Urinary bladder (tissue), 4 donors: ENCODE data around the gene MXI1. TPM values are rescaled to one million over a fixed set of nuclear protein-coding genes. Genes with fewer than 3 reads are reported as not detected.
A peak's percentile ranks its signal among the peaks of the same experiment; 100 is the strongest.
"Not testable (repeated sequence)": the region's sequence is repeated elsewhere in the genome, so short reads cannot be mapped to it uniquely, and the experiment has no call there.

Source experiments
- DNase-seq: peaks from one replicate; pipeline ENCODE4 v3.0.0-alpha.2; 2015; ENCODE audit errors: extremely low spot score
- H3K27ac ChIP-seq: one replicate; pipeline ENCODE4 v1.5.1; 2013; ENCODE audit warnings: low read depth, mild to moderate bottlenecking, moderate library complexity
- H3K36me3 ChIP-seq: one replicate; pipeline ENCODE4 v1.6.1; 2013; ENCODE audit warnings: mild to moderate bottlenecking, moderate library complexity; ENCODE audit not compliant: insufficient read depth
- H3K4me1 ChIP-seq: one replicate; pipeline ENCODE4 v1.6.1; 2013; ENCODE audit warnings: mild to moderate bottlenecking, moderate library complexity; ENCODE audit not compliant: insufficient read depth
- H3K4me3 ChIP-seq: one replicate; pipeline ENCODE4 v1.5.1; 2013; ENCODE audit warnings: low read depth, low read length
- WGBS: extraction: QIAGEN DNeasy Blood & Tissue Kit; methylation state at CpG from one replicate; pipeline ENCODE4 v1.1.7; 2013; 5-methylcytosine and 5-hydroxymethylcytosine counted together
- polyA plus RNA-seq: library from polyadenylated mRNA; stranded (reverse); fragments of 200-250 nt; gene quantifications from one replicate; pipeline ENCODE4 v1.2.3, GENCODE V29; 2013
- total RNA-seq: library from RNA; depleted of rRNA; stranded (reverse); fragments of >200 nt; gene quantifications from one replicate; pipeline ENCODE4 v1.2.3, GENCODE V29; 2014
- donor health status: healthy with polysubstance abuse.
- donor health status: healthy.

MXI1 gene
- total and polyA plus RNA-seq, 2 donors = 30.7 to 51.6 TPM

DNA sequence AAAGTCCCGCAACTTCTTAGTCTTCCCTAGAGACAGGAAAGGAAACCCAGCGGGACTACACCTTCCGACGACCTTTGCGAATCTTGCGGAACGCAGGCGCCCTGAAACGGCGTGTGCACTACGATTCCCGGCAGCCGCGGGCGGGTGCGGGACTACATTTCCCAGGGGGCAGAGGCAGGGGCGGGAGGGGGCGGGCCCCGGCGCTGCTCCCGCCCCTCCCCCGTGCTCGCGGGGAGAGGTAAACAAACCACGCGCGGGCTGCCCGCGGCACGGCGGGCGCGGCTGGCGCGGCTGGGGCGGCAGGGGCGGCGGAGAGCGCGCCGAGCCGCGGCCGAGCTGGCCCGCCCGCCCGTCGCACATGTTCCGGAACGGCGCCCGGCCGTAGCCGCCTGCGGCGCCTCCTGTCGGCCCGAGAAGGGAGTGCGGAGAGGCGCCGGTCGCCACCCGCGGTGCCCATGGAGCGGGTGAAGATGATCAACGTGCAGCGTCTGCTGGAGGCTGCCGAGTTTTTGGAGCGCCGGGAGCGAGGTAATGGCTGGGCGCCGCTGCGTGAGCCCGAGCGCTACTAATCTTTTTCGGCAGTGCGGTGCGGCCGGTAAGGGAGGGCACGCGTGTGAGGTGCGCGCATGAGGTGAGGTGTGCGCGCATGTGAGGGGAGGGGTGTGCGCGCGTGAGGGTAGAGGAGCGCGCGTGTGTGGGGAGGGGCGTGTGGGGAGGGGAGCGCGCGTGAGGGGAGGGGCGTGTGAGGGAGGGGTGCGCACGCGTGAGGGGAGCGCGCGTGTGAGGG lies 18.5 kb downstream of the MXI1 start:
- DNase-seq = peak; percentile 85
- no peaks in the 10 kb centered on the region for H3K4me1 ChIP-seq
- peaks cover 2% of the 10 kb centered on the region for H3K36me3 ChIP-seq
- peak overlapping the region; percentile 66 for H3K4me3 ChIP-seq
- peak overlapping the region; percentile 77 for H3K27ac ChIP-seq
- under 1% methylated on average over 103 of the region's 103 CpGs for WGBS

DNA sequence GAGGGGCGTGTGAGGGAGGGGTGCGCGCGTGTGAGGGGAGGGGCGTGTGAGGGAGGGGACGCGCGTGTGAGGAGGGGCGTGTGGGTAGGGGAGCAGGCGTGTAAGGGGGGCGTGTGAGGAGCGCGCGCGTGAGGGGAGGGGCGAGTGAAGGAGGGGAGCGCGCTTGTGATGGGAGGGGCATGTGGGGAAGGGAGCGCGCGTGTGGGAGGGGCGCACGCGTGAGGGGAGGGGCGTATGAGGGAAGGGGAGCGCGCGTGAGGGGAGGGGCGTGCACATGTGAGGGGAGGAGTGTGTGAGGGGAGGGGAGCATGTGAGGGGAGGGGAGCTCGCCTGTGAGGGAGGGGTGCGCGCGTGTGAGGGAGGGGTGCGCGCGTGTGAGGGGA lies 19.1 kb downstream of the MXI1 start:
- DNase-seq = peak; percentile 81
- 2% methylated on average over 30 of the region's 36 CpGs for WGBS
- Histone ChIP-seq H3K27ac (peak overlapping the region; percentile 77), H3K4me1 (no peaks in the 10 kb centered on the region), H3K36me3 (peaks cover 2% of the 10 kb centered on the region), H3K4me3 (peak overlapping the region; percentile 66)

DNA sequence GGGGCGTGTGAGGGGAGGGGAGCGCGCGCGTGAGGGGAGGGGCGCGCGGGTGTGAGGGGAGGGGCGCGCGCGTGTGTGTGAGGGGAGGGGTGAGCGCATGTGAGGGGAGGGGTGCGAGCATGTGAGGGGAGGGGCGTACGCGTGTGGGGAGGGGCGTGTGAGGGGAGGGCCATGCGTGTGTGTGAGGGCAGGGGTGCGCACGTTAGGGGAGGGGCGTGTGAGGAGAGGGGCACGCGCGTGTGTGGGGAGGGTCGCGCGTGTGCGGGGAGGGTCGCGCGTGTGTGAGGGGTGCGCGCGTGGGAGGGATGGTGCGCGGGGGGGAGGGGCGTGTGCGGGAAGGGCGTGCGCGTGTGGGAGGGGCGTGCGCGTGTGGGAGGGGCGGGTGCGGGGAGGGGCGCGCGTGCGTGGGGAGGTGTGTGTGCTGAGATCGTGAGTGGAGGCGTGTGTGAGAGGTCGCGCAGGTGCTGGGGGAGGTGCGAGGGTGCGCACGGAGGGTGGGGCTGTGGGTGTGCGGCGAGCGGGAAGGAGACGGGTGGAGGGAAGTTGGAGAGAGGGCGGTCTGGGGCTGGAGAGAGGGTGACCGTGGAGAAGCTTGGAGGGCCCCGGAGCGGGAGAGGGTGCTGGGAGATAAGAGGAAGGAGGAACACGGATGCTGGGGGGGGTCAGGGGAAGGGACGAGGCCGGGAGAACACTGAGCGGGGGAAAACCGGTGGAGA lies 19.7 kb downstream of the MXI1 start:
- WGBS = 2% methylated on average over 66 of the region's 71 CpGs
- no peak for DNase-seq
- H3K4me3 ChIP-seq = peak overlapping the region; percentile 66
- peak overlapping the region; percentile 82 for H3K27ac ChIP-seq
- peaks cover 2% of the 10 kb centered on the region for H3K36me3 ChIP-seq
- no peaks in the 10 kb centered on the region for H3K4me1 ChIP-seq

DNA sequence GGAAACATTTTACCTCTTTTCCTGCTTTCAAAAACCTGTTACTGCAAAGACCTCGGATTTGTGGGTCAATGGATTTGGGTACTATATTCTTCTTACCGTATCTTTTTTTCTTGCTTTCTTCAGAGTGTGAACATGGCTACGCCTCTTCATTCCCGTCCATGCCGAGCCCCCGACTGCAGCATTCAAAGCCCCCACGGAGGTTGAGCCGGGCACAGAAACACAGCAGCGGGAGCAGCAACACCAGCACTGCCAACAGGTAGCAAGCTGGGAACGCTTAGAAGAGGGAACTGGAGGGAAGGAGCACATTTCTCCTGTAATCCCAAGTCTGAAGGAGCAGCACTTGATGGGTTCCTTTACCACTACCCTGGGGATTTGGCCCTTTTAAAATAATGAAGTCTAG lies 20.7 kb downstream of the MXI1 start:
- Histone ChIP-seq H3K27ac (no peak overlapping the region), H3K4me1 (no peaks in the 10 kb centered on the region), H3K4me3 (no peak overlapping the region), H3K36me3 (peaks cover 2% of the 10 kb centered on the region)
- WGBS = 85% methylated on average over 10 of the region's 10 CpGs
- DNase-seq = no peak

DNA sequence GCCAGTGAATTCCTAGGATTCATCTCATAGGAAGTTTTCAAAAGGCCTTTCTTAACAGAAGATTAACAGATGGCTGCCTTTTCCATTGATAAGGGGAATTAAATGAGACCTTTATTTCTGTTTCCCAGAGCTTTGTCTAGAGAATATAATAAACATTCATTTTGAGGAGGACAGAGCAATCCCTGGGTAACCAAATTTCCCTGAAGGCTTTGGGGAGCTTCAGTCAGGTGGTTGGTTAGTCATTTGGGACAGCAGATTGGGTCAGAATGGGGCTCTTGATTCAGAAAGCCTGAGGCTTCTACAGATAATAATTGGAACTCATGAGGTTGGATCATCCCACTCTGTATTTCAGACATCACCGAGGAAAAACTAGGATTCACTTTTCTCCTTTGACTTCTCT lies 21.8 kb downstream of the MXI1 start:
- WGBS = 92% methylated on average over 1 of the region's 1 CpG
- H3K27ac ChIP-seq = no peak overlapping the region
- H3K36me3 ChIP-seq = peaks cover 2% of the 10 kb centered on the region
- DNase-seq = no peak
- H3K4me1 ChIP-seq = no peaks in the 10 kb centered on the region
- no peak overlapping the region for H3K4me3 ChIP-seq

DNA sequence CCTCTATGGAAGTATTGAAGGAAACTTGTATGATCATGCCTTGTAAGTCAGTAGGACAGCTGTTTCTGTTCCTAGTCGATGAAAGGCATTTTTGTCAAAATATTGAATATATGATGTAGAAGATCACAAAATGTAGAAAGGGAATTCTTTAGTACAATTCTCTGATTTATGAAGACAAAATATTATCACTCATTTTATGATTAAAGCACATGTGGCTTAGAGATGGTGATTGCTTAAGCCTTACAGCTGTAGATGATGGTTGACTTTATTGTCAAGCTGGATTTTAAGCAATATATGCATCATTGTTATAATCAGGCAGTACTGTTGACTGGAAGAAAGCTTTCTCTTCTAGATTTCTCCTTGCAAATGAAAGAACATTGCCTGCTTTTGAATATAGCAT lies 26.4 kb downstream of the MXI1 start:
- no peaks in the 10 kb centered on the region for H3K36me3 ChIP-seq
- no peaks in the 10 kb centered on the region for H3K4me1 ChIP-seq
- DNase-seq = no peak
- WGBS = 48% methylated on average over 1 of the region's 1 CpG
- H3K4me3 ChIP-seq = no peak overlapping the region
- no peak overlapping the region for H3K27ac ChIP-seq

DNA sequence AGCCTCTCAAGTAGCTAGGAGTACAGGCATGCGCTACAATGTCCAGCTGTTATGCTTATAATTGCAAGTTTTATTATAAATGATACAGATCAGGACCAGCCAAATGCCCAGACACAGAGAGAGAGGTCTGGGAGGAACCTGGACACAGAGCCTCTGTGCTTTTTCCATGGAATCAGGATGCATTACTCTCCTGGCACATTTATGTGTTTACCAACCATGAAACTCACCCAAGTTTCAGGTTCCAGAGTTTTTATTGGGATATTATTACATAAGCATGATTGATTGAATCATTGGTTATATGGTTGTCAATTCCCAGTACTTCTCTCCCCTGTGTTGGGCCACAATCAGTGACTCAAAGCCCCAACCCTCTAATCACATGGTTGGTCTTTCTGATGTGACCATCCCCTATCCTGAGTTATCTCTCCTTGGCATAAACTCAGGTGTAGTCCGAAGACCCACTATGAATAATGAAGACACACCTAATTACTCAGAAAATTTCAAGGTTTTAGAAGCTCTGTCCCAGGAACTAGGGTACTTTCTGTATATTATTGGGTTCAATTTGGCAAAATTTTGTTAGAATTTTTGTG lies 30.6 kb downstream of the MXI1 start:
- no peak for DNase-seq
- H3K27ac ChIP-seq = no peak overlapping the region
- WGBS = 99% methylated on average over 2 of the region's 2 CpGs
- H3K4me1 ChIP-seq = no peaks in the 10 kb centered on the region
- H3K4me3 ChIP-seq = no peak overlapping the region
- H3K36me3 ChIP-seq = no peaks in the 10 kb centered on the region

DNA sequence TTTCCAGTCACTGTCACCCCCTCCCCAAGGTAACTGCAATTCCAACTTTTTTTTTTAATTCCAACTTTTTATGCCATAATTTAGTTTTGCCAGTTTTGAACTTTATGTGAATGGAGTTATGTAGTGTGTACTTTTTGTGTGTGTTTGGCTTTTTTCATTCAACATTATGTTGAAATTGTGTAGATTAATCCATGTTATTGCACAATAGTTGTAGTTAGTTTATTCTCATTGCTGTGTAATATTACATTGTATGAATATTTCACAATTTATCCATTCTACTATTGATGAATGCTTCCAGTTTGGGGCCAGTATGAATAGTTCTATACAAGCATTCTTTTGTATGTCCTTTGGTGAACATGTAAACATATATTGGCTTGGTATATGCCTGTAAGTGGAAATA lies 32.5 kb downstream of the MXI1 start:
- Histone ChIP-seq H3K36me3 (no peaks in the 10 kb centered on the region), H3K4me3 (no peak overlapping the region), H3K4me1 (no peaks in the 10 kb centered on the region), H3K27ac (no peak overlapping the region)
- DNase-seq = no peak

DNA sequence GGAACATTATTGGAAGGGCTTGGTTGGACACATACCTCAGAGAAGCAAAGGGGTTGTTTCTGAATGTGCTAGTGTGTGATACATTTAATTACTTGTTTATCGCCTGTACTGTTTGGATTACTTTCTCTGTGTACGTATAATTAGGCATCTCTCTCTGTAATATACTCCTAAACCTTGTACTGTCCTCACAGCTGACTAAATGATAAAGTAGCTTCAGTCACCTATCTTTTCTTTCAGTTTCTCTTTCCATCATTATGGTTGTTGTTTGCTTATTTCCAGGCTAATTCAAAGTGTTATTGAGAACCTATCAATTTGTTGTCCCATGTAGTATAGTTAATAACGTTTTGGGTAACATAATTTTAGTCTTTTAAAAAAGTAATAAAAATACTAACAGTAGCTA lies 34.0 kb downstream of the MXI1 start:
- no peak for DNase-seq
- Histone ChIP-seq H3K27ac (no peak overlapping the region), H3K4me3 (no peak overlapping the region), H3K4me1 (no peaks in the 10 kb centered on the region), H3K36me3 (no peaks in the 10 kb centered on the region)
- WGBS = 74% methylated on average over 3 of the region's 3 CpGs

DNA sequence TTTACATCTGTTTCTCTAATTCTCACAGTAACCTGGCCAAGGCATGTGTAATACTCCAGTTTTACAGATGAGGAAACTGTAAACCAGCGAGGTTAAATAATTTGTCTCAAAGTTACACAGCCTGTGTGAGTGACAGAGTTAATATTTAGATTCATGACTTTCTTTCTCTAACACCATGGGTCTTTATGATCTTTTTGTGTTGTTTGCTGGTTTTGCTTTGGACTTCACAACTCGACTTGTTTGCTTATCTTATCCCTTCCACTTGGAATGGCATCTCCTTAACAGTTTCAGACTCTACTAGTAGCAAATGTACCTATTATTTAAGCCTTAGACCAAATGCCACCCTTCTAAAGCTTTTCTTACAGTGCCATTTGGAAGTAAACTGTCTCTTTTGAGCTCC lies 34.4 kb downstream of the MXI1 start:
- no peak overlapping the region for H3K4me3 ChIP-seq

DNA sequence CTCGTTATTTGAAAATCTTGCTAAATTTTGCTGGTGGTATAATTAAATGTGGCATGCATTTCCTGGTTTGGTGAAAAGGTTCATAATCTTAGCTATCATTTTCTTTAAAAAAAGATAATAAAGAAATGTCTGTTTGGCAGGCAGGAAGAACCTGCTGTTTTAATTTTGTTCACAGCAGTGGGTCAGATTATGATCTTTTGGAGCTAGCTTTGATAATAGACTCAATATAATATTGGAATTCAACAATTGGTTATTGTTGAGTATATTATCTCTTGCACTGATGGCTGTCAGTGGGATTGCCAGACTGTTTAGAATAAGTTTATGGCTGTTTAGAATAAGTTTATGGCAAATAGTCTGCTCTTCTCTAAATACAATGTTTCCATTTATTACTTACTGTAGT lies 35.1 kb downstream of the MXI1 start:
- Histone ChIP-seq H3K27ac (no peak overlapping the region), H3K4me3 (no peak overlapping the region), H3K36me3 (no peaks in the 10 kb centered on the region), H3K4me1 (no peaks in the 10 kb centered on the region)
- DNase-seq = no peak
- WGBS = 95% methylated on average over 1 of the region's 1 CpG

More for the DNA sequence above, 34.4 kb downstream of the MXI1 start:
- Histone ChIP-seq H3K27ac (no peak overlapping the region), H3K4me1 (no peaks in the 10 kb centered on the region), H3K36me3 (no peaks in the 10 kb centered on the region)
- 81% methylated on average over 2 of the region's 2 CpGs for WGBS
- no peak for DNase-seq

DNA sequence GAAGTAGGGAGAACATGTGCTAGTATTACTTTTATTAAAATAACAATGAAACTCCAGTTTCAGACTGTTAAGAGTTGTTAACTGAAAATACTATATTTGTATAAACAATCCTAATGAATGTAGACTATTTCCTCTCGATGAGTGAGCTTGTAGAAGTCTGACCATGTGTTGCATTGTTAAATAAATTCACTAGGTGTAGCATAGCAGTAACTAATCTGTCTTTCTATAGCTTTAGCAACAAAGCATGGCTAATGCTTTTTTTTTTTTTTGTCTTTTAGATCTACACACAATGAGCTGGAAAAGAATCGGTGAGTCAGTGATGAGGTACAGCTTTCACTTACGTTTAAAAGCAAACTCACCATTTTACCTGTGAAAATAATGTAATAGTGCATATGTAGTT lies 37.1 kb downstream of the MXI1 start:
- no peaks in the 10 kb centered on the region for H3K4me1 ChIP-seq
- H3K36me3 ChIP-seq = no peaks in the 10 kb centered on the region
- whole genome bisulfite sequencing = 85% methylated on average over 3 of the region's 3 CpGs
- H3K4me3 ChIP-seq = no peak overlapping the region
- DNase-seq = no peak
- no peak overlapping the region for H3K27ac ChIP-seq

DNA sequence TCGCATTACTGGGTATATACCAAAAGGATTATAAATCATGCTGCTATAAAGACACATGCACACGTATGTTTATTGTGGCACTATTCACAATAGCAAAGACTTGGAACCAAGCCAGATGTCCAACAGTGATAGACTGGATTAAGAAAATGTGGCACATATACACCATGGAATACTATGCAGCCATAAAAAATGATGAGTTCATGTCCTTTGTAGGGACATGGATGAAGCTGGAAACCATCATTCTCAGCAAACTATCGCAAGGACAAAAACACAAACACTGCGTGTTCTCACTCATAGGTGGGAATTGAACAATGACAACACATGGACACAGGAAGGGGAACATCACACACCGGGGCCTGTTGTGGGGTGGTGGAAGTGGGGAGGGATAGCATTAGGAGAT lies 40.4 kb downstream of the MXI1 start:
- DNase-seq, H3K4me1 ChIP-seq, H3K36me3 ChIP-seq, H3K4me3 ChIP-seq, H3K27ac ChIP-seq: not testable (repeated sequence)
- WGBS = 93% methylated on average over 4 of the region's 5 CpGs

DNA sequence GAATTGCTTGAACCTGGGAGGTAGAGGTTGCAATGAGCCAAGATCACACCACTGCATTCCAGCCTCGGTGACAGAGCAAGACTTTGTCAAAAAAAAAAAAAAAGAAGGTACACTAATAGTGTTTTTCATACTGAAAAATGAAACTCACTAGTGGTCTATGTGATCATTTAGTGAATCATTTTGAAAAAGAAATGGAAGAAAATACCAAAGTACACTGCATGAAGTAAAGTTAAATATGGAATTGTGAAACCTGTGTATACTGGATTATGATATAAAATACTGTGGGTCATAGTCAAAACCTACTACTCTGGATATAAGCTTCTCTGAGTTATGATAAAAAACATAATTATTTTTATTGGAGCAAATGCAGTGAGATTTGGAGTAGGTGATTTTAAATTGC lies 42.1 kb downstream of the MXI1 start:
- not testable (repeated sequence) for H3K36me3 ChIP-seq, H3K4me3 ChIP-seq, H3K4me1 ChIP-seq, DNase-seq, H3K27ac ChIP-seq
- WGBS = 88% methylated on average over 1 of the region's 1 CpG
